ENCODE results near the gene GMEB2. TPM values are rescaled to one million over a fixed set of nuclear protein-coding genes. Genes with fewer than 3 reads are reported as not detected.

GMEB2 gene
- total RNA-seq, 2 donors from 2014 or later = 11.5 to 12.3 TPM

- TF ChIP-seq CTCF (conservative IDR thresholded peaks at IDR 0.05) = no peak
- Histone ChIP-seq H3K27me3 (ENCODE audit: control insufficient read depth, insufficient read depth, low read length, poor library complexity, severe bottlenecking) (no peaks in the 10 kb centered on the region), H3K4me1 (ENCODE audit: control insufficient read depth, insufficient read depth, low read length) (no peaks in the 10 kb centered on the region), H3K9me3 (ENCODE audit: control insufficient read depth, low read length) (no peaks in the 10 kb centered on the region), H3K36me3 (ENCODE audit: control insufficient read depth, insufficient read depth, low read length) (no peaks in the 10 kb centered on the region), H3K4me3 (ENCODE audit: low read length) (no peak overlapping the region), H3K9ac (ENCODE audit: extremely low read depth, low read length, poor library complexity, severe bottlenecking) (no peak overlapping the region), H3K27ac (ENCODE audit: low read depth, low read length) (no peak overlapping the region)
- Mint-ChIP-seq H3K9me3 (no peaks in the 10 kb centered on the region), H3K36me3 (ENCODE audit: low read depth) (peaks cover 15% of the 10 kb centered on the region), H3K27ac (no peak overlapping the region), H3K4me1 (peaks cover 5% of the 10 kb centered on the region), H3K4me3 (no peak overlapping the region), H3K27me3 (ENCODE audit: insufficient read depth) (no peaks in the 10 kb centered on the region)
- DNase-seq = no peak
- WGBS, 2 experiments (ENCODE audit: insufficient coverage in 1 of 2, insufficient read length in 1 of 2) = 94 to 95% methylated on average over 7 to 12 of the region's 12 CpGs
These were observed 39.6 kb downstream of the GMEB2 start for GRCh38 chr20:63587256-63587655.

- no peaks in the 10 kb centered on the region for H3K4me1 ChIP-seq (ENCODE audit: control insufficient read depth, insufficient read depth, low read length)
- H3K36me3 ChIP-seq (ENCODE audit: control insufficient read depth, insufficient read depth, low read length) = no peaks in the 10 kb centered on the region
- no peaks in the 10 kb centered on the region for H3K9me3 Mint-ChIP-seq
- peaks cover 5% of the 10 kb centered on the region for H3K4me1 Mint-ChIP-seq
- no peak for DNase-seq
- no peaks in the 10 kb centered on the region for H3K9me3 ChIP-seq (ENCODE audit: control insufficient read depth, low read length)
- no peak overlapping the region for H3K9ac ChIP-seq (ENCODE audit: extremely low read depth, low read length, poor library complexity, severe bottlenecking)
- no peak overlapping the region for H3K4me3 Mint-ChIP-seq
- no peak overlapping the region for H3K27ac Mint-ChIP-seq
- H3K36me3 Mint-ChIP-seq (ENCODE audit: low read depth) = peaks cover 15% of the 10 kb centered on the region
- H3K27me3 Mint-ChIP-seq (ENCODE audit: insufficient read depth) = no peaks in the 10 kb centered on the region
- H3K27ac ChIP-seq (ENCODE audit: low read depth, low read length) = no peak overlapping the region
- no peaks in the 10 kb centered on the region for H3K27me3 ChIP-seq (ENCODE audit: control insufficient read depth, insufficient read depth, low read length, poor library complexity, severe bottlenecking)
- TF ChIP-seq CTCF (conservative IDR thresholded peaks at IDR 0.05) = no peak
- 93% methylated on average over 14 to 17 of the region's 17 CpGs for WGBS, 2 experiments (ENCODE audit: insufficient coverage in 1 of 2, insufficient read length in 1 of 2)
- no peak overlapping the region for H3K4me3 ChIP-seq (ENCODE audit: low read length)
These were observed 40.1 kb downstream of the GMEB2 start for GRCh38 chr20:63586797-63587196.

GRCh38 chr20:63585616-63586565 lies 41.0 kb downstream of the GMEB2 start:
- DNase-seq = no peak
- TF ChIP-seq CTCF (conservative IDR thresholded peaks at IDR 0.05) = no peak
- H3K9me3 Mint-ChIP-seq = no peaks in the 10 kb centered on the region
- H3K4me3 ChIP-seq (ENCODE audit: low read length) = no peak overlapping the region
- no peaks in the 10 kb centered on the region for H3K36me3 ChIP-seq (ENCODE audit: control insufficient read depth, insufficient read depth, low read length)
- no peak overlapping the region for H3K4me3 Mint-ChIP-seq
- H3K27me3 Mint-ChIP-seq (ENCODE audit: insufficient read depth) = no peaks in the 10 kb centered on the region
- 92 to 93% methylated on average over 20 to 22 of the region's 22 CpGs for WGBS, 2 experiments (ENCODE audit: insufficient coverage in 1 of 2, insufficient read length in 1 of 2)
- no peaks in the 10 kb centered on the region for H3K4me1 ChIP-seq (ENCODE audit: control insufficient read depth, insufficient read depth, low read length)
- H3K27ac Mint-ChIP-seq = no peak overlapping the region
- no peaks in the 10 kb centered on the region for H3K9me3 ChIP-seq (ENCODE audit: control insufficient read depth, low read length)
- peaks cover 12% of the 10 kb centered on the region for H3K36me3 Mint-ChIP-seq (ENCODE audit: low read depth)
- H3K4me1 Mint-ChIP-seq = peaks cover 5% of the 10 kb centered on the region
- no peak overlapping the region for H3K9ac ChIP-seq (ENCODE audit: extremely low read depth, low read length, poor library complexity, severe bottlenecking)
- H3K27ac ChIP-seq (ENCODE audit: low read depth, low read length) = no peak overlapping the region
- H3K27me3 ChIP-seq (ENCODE audit: control insufficient read depth, insufficient read depth, low read length, poor library complexity, severe bottlenecking) = no peaks in the 10 kb centered on the region
